HepG2 (cell line): ENCODE measurements around the gene HAUS5. TPM values are rescaled to one million over a fixed set of nuclear protein-coding genes. Genes with fewer than 3 reads are reported as not detected.
A peak's percentile ranks its signal among the peaks of the same experiment; 100 is the strongest.

Source experiments
- ATAC-seq: fragments of 200-7000 bp; cut with Tn5 transposase; 3 replicates; pipeline ENCODE4 v1.9.1; 2020; ENCODE audit warnings: mild to moderate bottlenecking, moderate library complexity
- BruUV-seq: library from RNA; stranded (reverse); fragments of 400-500 nt; replicated peaks from 2 replicates; lab custom pipeline; 2021; lab: Mats Ljungman, UMichigan
- CTCF ChIA-PET: fragments of 300-600 bp; formaldehyde crosslinking; extraction: SDS; loops from one replicate; lab custom pipeline; 2021; ENCODE audit warnings: low total read pairs, inconsistent platforms, low intra/inter-chr PET ratio; lab: Yijun Ruan, JAX
- POLR2A ChIA-PET: fragments of 350-600 bp; sonication (Branson Sonifier 250); formaldehyde crosslinking; loops from one replicate; lab custom pipeline; 2020; ENCODE audit warnings: antibody characterized with exemption, inconsistent platforms; lab: Yijun Ruan, JAX
- DNase-seq: peaks from one replicate; pipeline ENCODE4 v3.0.0-alpha.2; 2015; ENCODE audit warnings: low spot score
- FAIRE-seq: peaks from 3 replicates; lab custom pipeline; 2011; peaks lifted over from hg19 to GRCh38; lab: Jason Lieb, UNC
- H2AFZ ChIP-seq: one replicate; pipeline ENCODE4 v1.6.1; 2011; ENCODE audit warnings: low read length, inconsistent platforms
- H3K27ac ChIP-seq: fragments of 300-600 bp; 3 replicates; pipeline ENCODE4 v1.8.0; 2011; ENCODE audit warnings: mixed run types, mild to moderate bottlenecking, mixed read lengths, low read length, inconsistent platforms; ENCODE audit not compliant: insufficient read depth; ENCODE audit errors: extremely low read length
- H3K27me3 ChIP-seq, 2 experiments: fragments of 200-600 bp in 1 of 2; 2 replicates in 1 of 2; 3 replicates in 1 of 2; pipeline versions ENCODE4 v1.6.0 to v1.8.0; 2011; ENCODE audit warnings: low read length in 2 of 2, mild to moderate bottlenecking in 2 of 2, moderate library complexity in 2 of 2, inconsistent platforms in 1 of 2; ENCODE audit not compliant: insufficient read depth in 2 of 2, control insufficient read depth in 1 of 2
- H3K36me3 ChIP-seq, 2 experiments: fragments of 200-600 bp in 1 of 2; replicated peaks in 1 of 2; 2 replicates in 1 of 2; 3 replicates in 1 of 2; pipeline versions ENCODE4 v1.5.1 to v1.8.0; 2011; ENCODE audit warnings: low read length in 2 of 2, inconsistent platforms in 1 of 2; ENCODE audit not compliant: insufficient read depth in 2 of 2, control insufficient read depth in 1 of 2
- H3K4me1 ChIP-seq: 2 replicates; pipeline ENCODE4 v1.5.1; 2012; ENCODE audit warnings: low read length, inconsistent platforms; ENCODE audit not compliant: insufficient read depth
- H3K4me2 ChIP-seq: 2 replicates; pipeline ENCODE4 v1.6.0; 2011; ENCODE audit warnings: low read depth, low read length, inconsistent platforms
- H3K4me3 ChIP-seq, 3 experiments: fragments of 200-600 bp in 1 of 3; sonication (generic), shearing (Covaris generic) in 1 of 3; replicated peaks in 1 of 3; 2 replicates each; pipeline ENCODE4 v1.5.1; 2011 to 2016; ENCODE audit warnings: low read length in 3 of 3, inconsistent platforms in 2 of 3, low read depth in 2 of 3, mild to moderate bottlenecking in 2 of 3, control low read depth in 1 of 3, mixed read lengths in 1 of 3; ENCODE audit not compliant: insufficient read depth in 1 of 3
- H3K79me2 ChIP-seq: one replicate; pipeline ENCODE4 v1.6.1; 2011; ENCODE audit warnings: low read length, inconsistent platforms; ENCODE audit not compliant: insufficient read depth
- H3K9ac ChIP-seq: 2 replicates; pipeline ENCODE4 v1.6.0; 2011; ENCODE audit warnings: mild to moderate bottlenecking, low read depth, low read length, inconsistent platforms; ENCODE audit not compliant: insufficient read depth
- H3K9me3 ChIP-seq: 2 replicates; pipeline ENCODE4 v1.5.1; 2012; ENCODE audit warnings: mild to moderate bottlenecking, low read length
- H4K20me1 ChIP-seq: 2 replicates; pipeline ENCODE4 v1.6.0; 2011; ENCODE audit warnings: inconsistent platforms, mild to moderate bottlenecking, low read length, moderate library complexity; ENCODE audit not compliant: insufficient read depth
- DMAP1 ChIP-seq: IDR thresholded peaks from 2 replicates; pipeline ENCODE4 v1.6.1; 2016
- RAD21 ChIP-seq: fragments of 450-650 bp; formaldehyde crosslinking; IDR thresholded peaks from 2 replicates; pipeline ENCODE4 v1.5.0; 2020; ENCODE audit warnings: mild to moderate bottlenecking
- TFE3 ChIP-seq: IDR thresholded peaks from 2 replicates; pipeline ENCODE4 v1.6.1; 2016
- ZNF256 ChIP-seq: sonication (generic); formaldehyde crosslinking; conservative IDR thresholded peaks from 2 replicates; pipeline ENCODE4 v1.4.0; 2020; ENCODE audit warnings: missing genetic modification reagents
- ZNF263 ChIP-seq: sonication (generic); formaldehyde crosslinking; IDR thresholded peaks from 2 replicates; pipeline ENCODE4 v1.4.0; 2020; ENCODE audit warnings: missing genetic modification reagents
- ZNF335 ChIP-seq: sonication (generic); formaldehyde crosslinking; IDR thresholded peaks from 2 replicates; pipeline ENCODE4 v1.4.0; 2020; ENCODE audit warnings: missing genetic modification reagents
- ZNF414 ChIP-seq: sonication (generic); formaldehyde crosslinking; IDR thresholded peaks from 2 replicates; pipeline ENCODE4 v1.5.0; 2020; ENCODE audit warnings: missing genetic modification reagents
- ZNF574 ChIP-seq: sonication (generic); formaldehyde crosslinking; IDR thresholded peaks from 2 replicates; pipeline ENCODE4 v1.4.0; 2020; ENCODE audit warnings: missing genetic modification reagents
- ZNF687 ChIP-seq: sonication (generic); formaldehyde crosslinking; IDR thresholded peaks from 2 replicates; pipeline ENCODE4 v1.5.1; 2020; ENCODE audit warnings: mild to moderate bottlenecking, missing genetic modification reagents, moderate library complexity
- ZNF724P ChIP-seq: sonication (generic); formaldehyde crosslinking; IDR thresholded peaks from 2 replicates; pipeline ENCODE4 v1.8.0; 2022; ENCODE audit warnings: missing genetic modification reagents, borderline replicate concordance
- WGBS: methylation state at CpG from one replicate; pipeline ENCODE4 v1.1.6; 2017; ENCODE audit warnings: low lambda C conversion rate; 5-methylcytosine and 5-hydroxymethylcytosine counted together
- in situ Hi-C: cut with HindIII; loops from 2 replicates; pipeline ENCODE4 v1.10.0; 2017; ENCODE audit warnings: low pct_unique_long_range_greater_than_20kb; ENCODE audit not compliant: extremely low pct_ligation_motif_present
- intact Hi-C: fragments of 100-400 bp; cut with micrococcal nuclease; formaldehyde crosslinking; loops from one replicate; pipeline ENCODE4 v1.10.0; 2022; ENCODE audit not compliant: unreplicated experiment
- polyA plus RNA-seq, 8 experiments: library from polyadenylated mRNA; depleted of rRNA in 3 of 8; stranded (reverse) in 7 of 8; unstranded in 1 of 8; fragments of >200 nt; fragmentation: Illumina TruSeq in 4 of 8; extraction: Trizol in 4 of 8; gene quantifications; 2 replicates each; pipeline versions ENCODE4 v1.2.1 to v1.2.3, GENCODE V29; 2011 to 2016; ENCODE audit warnings: low read depth in 4 of 8, missing spikeins in 1 of 8, mixed read lengths in 1 of 8; ENCODE audit not compliant: insufficient read depth in 1 of 8
- total RNA-seq, 5 experiments: library from RNA; depleted of rRNA; stranded (reverse); fragments of >200 nt; fragmentation: Illumina TruSeq; extraction: Trizol; gene quantifications; 2 replicates each; pipeline ENCODE4 v1.2.3, GENCODE V29; 2016; ENCODE audit warnings: low read depth in 1 of 5

Gene HAUS5
- total and polyA plus RNA-seq, 2 of the 13 experiments (the other 11 are each of a cell fraction or from before 2014, with no cell fraction given) = 10.3 to 17.7 TPM

GRCh38 chr19:35644206-35644986 lies 31.9 kb downstream of the HAUS5 start:
- ATAC-seq (peak; percentile 86), FAIRE-seq (peak; percentile 36)
- in situ Hi-C loops = loop anchor here (5.0 kb wide), 1 partner anchor 97 kb away; the partner anchor contains the start of gene TMEM147
- TF ChIP-seq ZNF256 (no peak), ZNF263 (CRISPR knock-in tag) (0 out of 2 replicates have a peak, but pooled peaks have one; percentile 11), TFE3 (CRISPR knock-in tag) (peak; percentile 17; the same call in 1 of the 2 replicates), ZNF724P (CRISPR knock-in tag) (0 out of 2 replicates have a peak, but pooled peaks have one; percentile 37), ZNF687 (CRISPR knock-in tag) (peak; percentile 85), RAD21 (0 out of 2 replicates have a peak, but pooled peaks have one; percentile 37), ZNF335 (CRISPR knock-in tag) (no peak), ZNF574 (CRISPR knock-in tag) (peak; percentile 46), ZNF414 (peak; percentile 47; the same call in 1 of the 2 replicates), DMAP1 (CRISPR knock-in tag) (peak; percentile 65)

More at GRCh38 chr19:35644206-35644986, 31.9 kb downstream of the HAUS5 start:
- Histone ChIP-seq H3K4me3 (peak overlapping the region; percentile 66 to 81 (median 70)), H3K9me3 (no peaks in the 10 kb centered on the region), H3K36me3 (no peaks in the 10 kb centered on the region), H3K27me3 (no peaks in the 10 kb centered on the region; a peak in 1 of 5 replicates), H3K4me1 (peaks cover 50% of the 10 kb centered on the region), H4K20me1 (no peaks in the 10 kb centered on the region), H3K79me2 (peaks cover 13% of the 10 kb centered on the region), H2AFZ (peak overlapping the region; percentile 7), H3K27ac (peak overlapping the region; percentile 79), H3K4me2 (peak overlapping the region; percentile 97), H3K9ac (peak overlapping the region; percentile 75)
- peak; percentile 90 for DNase-seq
- ChIA-PET POLR2A (interaction anchor here (0.5 to 4.8 kb wide), 14 partner anchors 14 to 590 kb away, joined by 3 to 44 read pairs (median 4); partner anchors contain the start of genes HAUS5, PSENEN, RBM42 and U2AF1L4), CTCF (interaction anchor here (1.1 to 1.4 kb wide), 2 partner anchors 73 to 89 kb away, joined by 3 to 4 read pairs; partner anchors contain the start of gene KMT2B)
- BruUV-seq = no TSS peak
- intact Hi-C loops = loop anchor here (10.0 kb wide), 1 partner anchor 90 kb away; no protein-coding TSS in a partner anchor
- 2% methylated on average over 27 of the region's 60 CpGs for WGBS
